GM12873 (cell line): ENCODE measurements around the gene YIPF4.

Experiments used
- CTCF ChIP-seq: IDR thresholded peaks from 2 replicates; pipeline ENCODE4 v1.5.1; 2012; ENCODE audit warnings: low read depth, mild to moderate bottlenecking, moderate library complexity, low read length, control low read depth; ENCODE audit not compliant: insufficient read depth; ENCODE audit errors: missing control alignments

The YIPF4 gene

GRCh38 chr2:32342801-32343200 lies 65.1 kb downstream of the YIPF4 start:
- TF ChIP-seq CTCF, result no peak

- TF ChIP-seq CTCF, result no peak
These were observed 78.4 kb downstream of the YIPF4 start for GRCh38 chr2:32355976-32356680.

- no peak for TF ChIP-seq CTCF
These were observed 79.1 kb downstream of the YIPF4 start, which contains the start of gene BIRC6 for GRCh38 chr2:32356681-32357317. TSS of gene BIRC6 (plus strand) at chr2:32357023. CDS start at chr2:32357162, 139 bp downstream.

- TF ChIP-seq CTCF, result no peak
These were observed 79.8 kb downstream of the YIPF4 start for GRCh38 chr2:32357318-32358110.

GRCh38 chr2:32358111-32358482 lies 80.4 kb downstream of the YIPF4 start:
- no peak for TF ChIP-seq CTCF

GRCh38 chr2:32360416-32360815 lies 82.7 kb downstream of the YIPF4 start:
- TF ChIP-seq CTCF, result no peak

GRCh38 chr2:32363597-32363996 lies 85.9 kb downstream of the YIPF4 start:
- TF ChIP-seq CTCF, result no peak
